Vagina (tissue), 2 donors: ENCODE measurements around the gene ADRB2. TPM values are rescaled to one million over a fixed set of nuclear protein-coding genes. Genes with fewer than 3 reads are reported as not detected.

Experiments
- DNase-seq, 2 donors: peaks; one replicate each; pipeline ENCODE4 v3.0.0-alpha.2; 2017; ENCODE audit errors: extremely low spot score in 2 of 2
- H3K27ac ChIP-seq: fragments of 200-600 bp; sonication (generic); one replicate; pipeline ENCODE4 v1.5.1; 2019
- H3K27me3 ChIP-seq: fragments of 200-600 bp; sonication (generic); one replicate; pipeline ENCODE4 v1.5.1; 2019
- H3K36me3 ChIP-seq, 2 donors: fragments of 200-600 bp; sonication (generic); one replicate each; pipeline ENCODE4 v1.5.1; 2017 to 2019
- H3K4me1 ChIP-seq: fragments of 200-600 bp; sonication (generic); one replicate; pipeline ENCODE4 v1.5.1; 2019
- H3K4me3 ChIP-seq, 2 donors: fragments of 200-600 bp; sonication (generic); 1 replicate in 1 of 2; 2 replicates in 1 of 2; pipeline ENCODE4 v1.5.1; 2016 to 2019
- H3K9me3 ChIP-seq: fragments of 200-600 bp; sonication (generic); one replicate; pipeline ENCODE4 v1.5.1; 2019
- POLR2A ChIP-seq, 2 donors: fragments of 450-650 bp; IDR thresholded peaks; one replicate each; pipeline ENCODE4 v1.6.1; 2017; ENCODE audit warnings: antibody characterized with exemption in 2 of 2, mild to moderate bottlenecking in 2 of 2, moderate library complexity in 2 of 2
- POLR2AphosphoS5 ChIP-seq, 2 donors: sonication (generic); formaldehyde crosslinking; IDR thresholded peaks; one replicate each; pipeline ENCODE4 v1.9.0; 2017; ENCODE audit warnings: antibody characterized with exemption in 2 of 2, mild to moderate bottlenecking in 2 of 2, low read depth in 1 of 2; ENCODE audit not compliant: insufficient read depth in 1 of 2
- intact Hi-C: fragments of 100-400 bp; cut with DNase I; formaldehyde crosslinking; loops from one replicate; pipeline ENCODE4 v1.15.1; 2023
- total RNA-seq: library from RNA; depleted of rRNA; stranded (reverse); fragments of >200 nt; gene quantifications from one replicate; pipeline ENCODE4 v1.2.3, GENCODE V29; 2016
- TF ChIP-seq, protein P1 (sequence below), 3 experiments: fragments of 450-650 bp in 2 of 3; fragments of 200-600 bp in 1 of 3; sonication (generic) in 1 of 3; IDR thresholded peaks; one replicate each; pipeline ENCODE4 v1.5.1; 2017 to 2019; ENCODE audit warnings: antibody characterized with exemption in 3 of 3, mild to moderate bottlenecking in 2 of 3, moderate library complexity in 2 of 3

Gene ADRB2
- total RNA-seq, 1 donor from 2014 or later: 43.2 TPM

DNA sequence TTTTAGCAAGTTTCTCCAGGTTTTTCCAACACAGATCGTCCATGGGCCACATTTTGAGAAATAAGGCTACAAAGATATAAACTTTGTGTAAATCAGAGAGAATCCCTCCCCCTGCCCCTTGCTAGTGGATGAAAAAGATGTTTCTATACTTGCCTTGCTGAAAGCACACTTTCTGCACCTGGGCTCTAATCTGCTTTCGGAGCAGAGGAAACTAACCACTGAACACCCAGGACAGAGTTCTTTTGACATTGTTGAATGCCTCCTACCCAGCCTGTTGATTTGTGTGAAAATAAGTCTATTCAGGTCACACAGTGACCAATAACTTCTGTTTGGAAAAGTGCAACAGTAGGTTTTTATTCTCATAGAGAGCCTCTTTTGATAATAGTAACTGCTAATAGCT, 7.5 kb downstream of the ADRB2 start:
- Histone ChIP-seq H3K27ac (no peak overlapping the region), H3K4me3 (no peak overlapping the region), H3K36me3 (no peaks in the 10 kb centered on the region), H3K4me1 (peaks cover 44% of the 10 kb centered on the region), H3K9me3 (no peaks in the 10 kb centered on the region), H3K27me3 (no peaks in the 10 kb centered on the region)
- intact Hi-C loops: no loop called here
- TF ChIP-seq POLR2AphosphoS5 (IDR thresholded peaks at IDR 0.05; ENCODE audit: insufficient read depth in 1 of 2, low read depth in 1 of 2) (no peak), POLR2A (IDR thresholded peaks at IDR 0.05) (no peak)
- TF ChIP-seq, protein P1, sequence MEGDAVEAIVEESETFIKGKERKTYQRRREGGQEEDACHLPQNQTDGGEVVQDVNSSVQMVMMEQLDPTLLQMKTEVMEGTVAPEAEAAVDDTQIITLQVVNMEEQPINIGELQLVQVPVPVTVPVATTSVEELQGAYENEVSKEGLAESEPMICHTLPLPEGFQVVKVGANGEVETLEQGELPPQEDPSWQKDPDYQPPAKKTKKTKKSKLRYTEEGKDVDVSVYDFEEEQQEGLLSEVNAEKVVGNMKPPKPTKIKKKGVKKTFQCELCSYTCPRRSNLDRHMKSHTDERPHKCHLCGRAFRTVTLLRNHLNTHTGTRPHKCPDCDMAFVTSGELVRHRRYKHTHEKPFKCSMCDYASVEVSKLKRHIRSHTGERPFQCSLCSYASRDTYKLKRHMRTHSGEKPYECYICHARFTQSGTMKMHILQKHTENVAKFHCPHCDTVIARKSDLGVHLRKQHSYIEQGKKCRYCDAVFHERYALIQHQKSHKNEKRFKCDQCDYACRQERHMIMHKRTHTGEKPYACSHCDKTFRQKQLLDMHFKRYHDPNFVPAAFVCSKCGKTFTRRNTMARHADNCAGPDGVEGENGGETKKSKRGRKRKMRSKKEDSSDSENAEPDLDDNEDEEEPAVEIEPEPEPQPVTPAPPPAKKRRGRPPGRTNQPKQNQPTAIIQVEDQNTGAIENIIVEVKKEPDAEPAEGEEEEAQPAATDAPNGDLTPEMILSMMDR (IDR thresholded peaks at IDR 0.05): no peak
- no peak for DNase-seq

GRCh38 chr5:148834689-148835088, 8.3 kb downstream of the ADRB2 start:
- no peak overlapping the region for H3K27ac ChIP-seq
- H3K4me3 ChIP-seq: no peak overlapping the region
- H3K9me3 ChIP-seq: no peaks in the 10 kb centered on the region
- intact Hi-C loops: no loop called here
- TF ChIP-seq POLR2AphosphoS5 (IDR thresholded peaks at IDR 0.05; ENCODE audit: insufficient read depth in 1 of 2, low read depth in 1 of 2) (no peak), POLR2A (IDR thresholded peaks at IDR 0.05) (no peak)
- TF ChIP-seq, protein P1 (IDR thresholded peaks at IDR 0.05): no peak
- H3K27me3 ChIP-seq: no peaks in the 10 kb centered on the region
- peaks cover 40% of the 10 kb centered on the region for H3K4me1 ChIP-seq
- H3K36me3 ChIP-seq: no peaks in the 10 kb centered on the region
- no peak for DNase-seq

GRCh38 chr5:148836272-148837250, 10.2 kb downstream of the ADRB2 start:
- no peak for DNase-seq
- no peaks in the 10 kb centered on the region for H3K27me3 ChIP-seq
- peaks cover 30% of the 10 kb centered on the region for H3K4me1 ChIP-seq
- no peaks in the 10 kb centered on the region for H3K36me3 ChIP-seq
- H3K9me3 ChIP-seq: no peaks in the 10 kb centered on the region
- no peak overlapping the region for H3K27ac ChIP-seq
- no peak overlapping the region for H3K4me3 ChIP-seq
- intact Hi-C loops: no loop called here
- no peak for TF ChIP-seq POLR2A (IDR thresholded peaks at IDR 0.05)
- no peak for TF ChIP-seq POLR2AphosphoS5 (IDR thresholded peaks at IDR 0.05; ENCODE audit: insufficient read depth in 1 of 2, low read depth in 1 of 2)
- TF ChIP-seq, protein P1 (IDR thresholded peaks at IDR 0.05): no peak

DNA sequence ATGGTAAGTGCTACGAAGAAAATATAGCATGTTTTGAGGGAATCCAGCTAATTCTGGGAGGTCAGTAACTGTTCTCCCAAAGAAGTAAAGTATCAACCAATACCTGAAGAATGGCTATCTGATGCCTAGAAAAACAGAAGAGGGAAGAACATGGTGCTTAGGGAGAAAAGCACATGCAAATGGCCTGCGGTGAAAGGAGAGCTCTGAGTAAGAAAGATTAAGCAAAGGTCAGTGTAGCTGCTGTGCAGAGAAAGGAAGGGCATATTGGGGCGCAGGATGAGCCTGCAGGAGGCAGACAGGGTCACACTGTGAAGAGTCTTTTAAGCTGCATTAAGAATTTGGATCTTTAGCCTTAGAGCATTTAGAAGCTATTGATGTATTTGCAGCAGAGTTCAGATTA, 11.0 kb downstream of the ADRB2 start:
- H3K27me3 ChIP-seq: no peaks in the 10 kb centered on the region
- DNase-seq: no peak
- intact Hi-C loops: no loop called here
- peaks cover 22% of the 10 kb centered on the region for H3K4me1 ChIP-seq
- H3K27ac ChIP-seq: no peak overlapping the region
- no peak overlapping the region for H3K4me3 ChIP-seq
- no peaks in the 10 kb centered on the region for H3K36me3 ChIP-seq
- TF ChIP-seq, protein P1 (IDR thresholded peaks at IDR 0.05): no peak
- no peak for TF ChIP-seq POLR2A (IDR thresholded peaks at IDR 0.05)
- no peak for TF ChIP-seq POLR2AphosphoS5 (IDR thresholded peaks at IDR 0.05; ENCODE audit: insufficient read depth in 1 of 2, low read depth in 1 of 2)
- H3K9me3 ChIP-seq: no peaks in the 10 kb centered on the region

GRCh38 chr5:148838357-148838756, 11.9 kb downstream of the ADRB2 start:
- H3K36me3 ChIP-seq: no peaks in the 10 kb centered on the region
- intact Hi-C loops: no loop called here
- no peak for DNase-seq
- TF ChIP-seq POLR2A (IDR thresholded peaks at IDR 0.05): no peak
- TF ChIP-seq, protein P1 (IDR thresholded peaks at IDR 0.05): no peak
- TF ChIP-seq POLR2AphosphoS5 (IDR thresholded peaks at IDR 0.05; ENCODE audit: insufficient read depth in 1 of 2, low read depth in 1 of 2): no peak
- peaks cover 12% of the 10 kb centered on the region for H3K4me1 ChIP-seq
- H3K4me3 ChIP-seq: no peak overlapping the region
- H3K27ac ChIP-seq: no peak overlapping the region
- no peaks in the 10 kb centered on the region for H3K9me3 ChIP-seq
- H3K27me3 ChIP-seq: no peaks in the 10 kb centered on the region
